ENCODE results near the gene ST3GAL6.

DNA sequence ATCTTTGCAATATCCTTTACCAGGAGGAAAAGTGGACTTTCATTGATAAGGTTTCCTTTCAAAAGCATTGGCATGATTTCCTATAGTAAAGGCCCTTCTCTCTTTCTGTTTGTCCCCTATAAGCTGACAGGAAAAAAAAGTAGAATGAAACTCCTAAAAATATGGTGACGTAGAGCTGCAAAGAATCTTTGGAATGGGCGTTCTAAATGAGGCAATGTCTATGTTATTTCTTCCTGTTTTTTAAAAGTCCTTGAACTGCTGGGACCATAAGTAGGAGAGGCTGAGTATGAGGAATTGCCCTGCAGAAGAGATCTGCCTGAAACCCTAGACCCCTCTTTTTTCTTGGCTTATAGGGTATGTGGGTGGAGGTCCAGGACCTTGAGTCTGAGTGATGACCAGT lies 17.2 kb downstream of the ST3GAL6 start:
- TF ChIP-seq BCL11A (IDR thresholded peaks at IDR 0.05; ENCODE audit: low read depth in 2 of 2, low read length in 2 of 2) (no peak), NRF1 (IDR thresholded peaks at IDR 0.05; ENCODE audit: low read depth, low read length) (no peak)
